ENCODE measurements around the gene TDRD7.

DNA sequence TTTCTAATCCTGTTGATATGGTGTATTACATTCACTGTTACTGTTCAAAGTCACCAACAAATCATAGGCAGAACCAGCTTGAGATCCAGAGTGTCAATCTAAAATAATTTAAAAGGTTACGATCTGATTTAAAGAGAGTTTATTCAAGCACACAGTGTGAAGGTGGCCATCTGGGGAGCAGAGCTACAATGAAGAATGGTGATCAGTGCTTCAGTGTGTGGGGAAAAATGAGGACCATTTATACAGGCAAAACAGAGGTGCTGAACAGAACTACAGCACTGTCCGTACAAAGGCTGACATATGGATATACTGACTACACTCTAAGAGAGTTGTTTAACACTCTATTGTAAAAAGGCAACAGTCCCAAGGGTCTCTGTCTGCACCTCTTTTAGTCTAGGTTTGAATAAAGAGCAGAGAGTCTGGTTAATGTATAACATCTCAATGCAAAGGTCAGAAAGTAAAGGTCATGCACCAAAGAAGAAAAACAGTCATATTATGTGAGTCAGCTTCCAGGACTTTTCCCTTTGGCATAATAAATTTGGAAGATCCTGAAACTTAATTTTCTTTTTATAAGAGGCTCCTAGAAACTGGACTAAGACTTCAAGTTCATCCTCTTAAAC is 29.7 kb upstream of the TDRD7 start:
- TF ChIP-seq CTCF (IDR thresholded peaks at IDR 0.05) (no peak), POLR2A (IDR thresholded peaks at IDR 0.05) (no peak)
